HepG2 (cell line): ENCODE results near the gene CRTAC1. TPM values are rescaled to one million over a fixed set of nuclear protein-coding genes. Genes with fewer than 3 reads are reported as not detected.

Experiments used
- ATAC-seq: fragments of 200-7000 bp; cut with Tn5 transposase; 3 replicates; pipeline ENCODE4 v1.9.1; 2020; ENCODE audit warnings: mild to moderate bottlenecking, moderate library complexity
- BruUV-seq: library from RNA; stranded (reverse); fragments of 400-500 nt; replicated peaks from 2 replicates; lab custom pipeline; 2021; lab: Mats Ljungman, UMichigan
- CTCF ChIA-PET: fragments of 300-600 bp; formaldehyde crosslinking; extraction: SDS; loops from one replicate; lab custom pipeline; 2021; ENCODE audit warnings: low total read pairs, inconsistent platforms, low intra/inter-chr PET ratio; lab: Yijun Ruan, JAX
- POLR2A ChIA-PET: fragments of 350-600 bp; sonication (Branson Sonifier 250); formaldehyde crosslinking; loops from one replicate; lab custom pipeline; 2020; ENCODE audit warnings: antibody characterized with exemption, inconsistent platforms; lab: Yijun Ruan, JAX
- DNase-seq: peaks from one replicate; pipeline ENCODE4 v3.0.0-alpha.2; 2015; ENCODE audit warnings: low spot score
- FAIRE-seq: peaks from 3 replicates; lab custom pipeline; 2011; peaks lifted over from hg19 to GRCh38; lab: Jason Lieb, UNC
- H2AFZ ChIP-seq: one replicate; pipeline ENCODE4 v1.6.1; 2011; ENCODE audit warnings: low read length, inconsistent platforms
- H3K27ac ChIP-seq: fragments of 300-600 bp; 3 replicates; pipeline ENCODE4 v1.8.0; 2011; ENCODE audit warnings: mixed run types, mild to moderate bottlenecking, mixed read lengths, low read length, inconsistent platforms; ENCODE audit not compliant: insufficient read depth; ENCODE audit errors: extremely low read length
- H3K27me3 ChIP-seq, 2 experiments: fragments of 200-600 bp in 1 of 2; 2 replicates in 1 of 2; 3 replicates in 1 of 2; pipeline versions ENCODE4 v1.6.0 to v1.8.0; 2011; ENCODE audit warnings: low read length in 2 of 2, mild to moderate bottlenecking in 2 of 2, moderate library complexity in 2 of 2, inconsistent platforms in 1 of 2; ENCODE audit not compliant: insufficient read depth in 2 of 2, control insufficient read depth in 1 of 2
- H3K36me3 ChIP-seq, 2 experiments: fragments of 200-600 bp in 1 of 2; replicated peaks in 1 of 2; 2 replicates in 1 of 2; 3 replicates in 1 of 2; pipeline versions ENCODE4 v1.5.1 to v1.8.0; 2011; ENCODE audit warnings: low read length in 2 of 2, inconsistent platforms in 1 of 2; ENCODE audit not compliant: insufficient read depth in 2 of 2, control insufficient read depth in 1 of 2
- H3K4me1 ChIP-seq: 2 replicates; pipeline ENCODE4 v1.5.1; 2012; ENCODE audit warnings: low read length, inconsistent platforms; ENCODE audit not compliant: insufficient read depth
- H3K4me2 ChIP-seq: 2 replicates; pipeline ENCODE4 v1.6.0; 2011; ENCODE audit warnings: low read depth, low read length, inconsistent platforms
- H3K4me3 ChIP-seq, 3 experiments: fragments of 200-600 bp in 1 of 3; sonication (generic), shearing (Covaris generic) in 1 of 3; replicated peaks in 1 of 3; 2 replicates each; pipeline ENCODE4 v1.5.1; 2011 to 2016; ENCODE audit warnings: low read length in 3 of 3, inconsistent platforms in 2 of 3, low read depth in 2 of 3, mild to moderate bottlenecking in 2 of 3, control low read depth in 1 of 3, mixed read lengths in 1 of 3; ENCODE audit not compliant: insufficient read depth in 1 of 3
- H3K79me2 ChIP-seq: one replicate; pipeline ENCODE4 v1.6.1; 2011; ENCODE audit warnings: low read length, inconsistent platforms; ENCODE audit not compliant: insufficient read depth
- H3K9ac ChIP-seq: 2 replicates; pipeline ENCODE4 v1.6.0; 2011; ENCODE audit warnings: mild to moderate bottlenecking, low read depth, low read length, inconsistent platforms; ENCODE audit not compliant: insufficient read depth
- H3K9me3 ChIP-seq: 2 replicates; pipeline ENCODE4 v1.5.1; 2012; ENCODE audit warnings: mild to moderate bottlenecking, low read length
- H4K20me1 ChIP-seq: 2 replicates; pipeline ENCODE4 v1.6.0; 2011; ENCODE audit warnings: inconsistent platforms, mild to moderate bottlenecking, low read length, moderate library complexity; ENCODE audit not compliant: insufficient read depth
- ASH2L ChIP-seq: fragments of 300-600, 200-600 bp; sonication (generic); IDR thresholded peaks from 2 replicates; pipeline ENCODE4 v1.7.0; 2017; ENCODE audit warnings: low read depth, mild to moderate bottlenecking, moderate library complexity, mixed read lengths, low read length; ENCODE audit not compliant: insufficient read length
- EZH2 ChIP-seq: conservative IDR thresholded peaks from 2 replicates; pipeline ENCODE4 v1.6.1; 2012; ENCODE audit warnings: mild to moderate bottlenecking, low read depth, low read length, moderate library complexity
- HNRNPUL1 ChIP-seq: fragments of 200-400 bp; formaldehyde crosslinking; IDR thresholded peaks from 2 replicates; pipeline ENCODE4 v1.6.1; 2017; ENCODE audit warnings: low read depth, mild to moderate bottlenecking, low read length, moderate library complexity
- NFE2L1 ChIP-seq: sonication (generic); formaldehyde crosslinking; IDR thresholded peaks from 2 replicates; pipeline ENCODE4 v1.4.0; 2020; ENCODE audit warnings: missing genetic modification reagents, mild to moderate bottlenecking, borderline replicate concordance
- NRL ChIP-seq: sonication (generic); formaldehyde crosslinking; IDR thresholded peaks from 2 replicates; pipeline ENCODE4 v1.5.0; 2020; ENCODE audit warnings: missing genetic modification reagents, mild to moderate bottlenecking, moderate library complexity, borderline replicate concordance
- TARDBP ChIP-seq: sonication (generic); formaldehyde crosslinking; IDR thresholded peaks from 2 replicates; pipeline ENCODE4 v1.8.0; 2022; ENCODE audit warnings: mild to moderate bottlenecking, missing genetic modification reagents
- ZBTB20 ChIP-seq: sonication (generic); formaldehyde crosslinking; IDR thresholded peaks from 2 replicates; pipeline ENCODE4 v1.8.1; 2023; ENCODE audit warnings: missing genetic modification reagents, low read depth, mild to moderate bottlenecking, borderline replicate concordance
- ZMYM2 ChIP-seq: sonication (generic); formaldehyde crosslinking; IDR thresholded peaks from 2 replicates; pipeline ENCODE4 v1.8.0; 2022; ENCODE audit warnings: mild to moderate bottlenecking, missing genetic modification reagents
- ZNF136 ChIP-seq: sonication (generic); formaldehyde crosslinking; IDR thresholded peaks from 2 replicates; pipeline ENCODE4 v1.8.1; 2022; ENCODE audit warnings: low read depth, mild to moderate bottlenecking, moderate library complexity, missing genetic modification reagents
- ZNF382 ChIP-seq: sonication (generic); formaldehyde crosslinking; IDR thresholded peaks from 2 replicates; pipeline ENCODE4 v1.5.0; 2020; ENCODE audit warnings: missing genetic modification reagents, mild to moderate bottlenecking, borderline replicate concordance
- ZNF747 ChIP-seq: sonication (generic); formaldehyde crosslinking; IDR thresholded peaks from 2 replicates; pipeline ENCODE4 v1.8.1; 2023; ENCODE audit warnings: missing genetic modification reagents, mild to moderate bottlenecking, borderline replicate concordance
- ZNF768 ChIP-seq: sonication (generic); formaldehyde crosslinking; IDR thresholded peaks from 2 replicates; pipeline ENCODE4 v1.4.0; 2020; ENCODE audit warnings: missing genetic modification reagents
- WGBS: methylation state at CpG from one replicate; pipeline ENCODE4 v1.1.6; 2017; ENCODE audit warnings: low lambda C conversion rate; 5-methylcytosine and 5-hydroxymethylcytosine counted together
- in situ Hi-C: cut with HindIII; loops from 2 replicates; pipeline ENCODE4 v1.10.0; 2017; ENCODE audit warnings: low pct_unique_long_range_greater_than_20kb; ENCODE audit not compliant: extremely low pct_ligation_motif_present
- intact Hi-C: fragments of 100-400 bp; cut with micrococcal nuclease; formaldehyde crosslinking; loops from one replicate; pipeline ENCODE4 v1.10.0; 2022; ENCODE audit not compliant: unreplicated experiment
- polyA plus RNA-seq, 8 experiments: library from polyadenylated mRNA; depleted of rRNA in 3 of 8; stranded (reverse) in 7 of 8; unstranded in 1 of 8; fragments of >200 nt; fragmentation: Illumina TruSeq in 4 of 8; extraction: Trizol in 4 of 8; gene quantifications; 2 replicates each; pipeline versions ENCODE4 v1.2.1 to v1.2.3, GENCODE V29; 2011 to 2016; ENCODE audit warnings: low read depth in 4 of 8, missing spikeins in 1 of 8, mixed read lengths in 1 of 8; ENCODE audit not compliant: insufficient read depth in 1 of 8
- total RNA-seq, 5 experiments: library from RNA; depleted of rRNA; stranded (reverse); fragments of >200 nt; fragmentation: Illumina TruSeq; extraction: Trizol; gene quantifications; 2 replicates each; pipeline ENCODE4 v1.2.3, GENCODE V29; 2016; ENCODE audit warnings: low read depth in 1 of 5
- TF ChIP-seq, protein P1 (sequence below): sonication (generic); formaldehyde crosslinking; IDR thresholded peaks from 2 replicates; pipeline ENCODE4 v1.5.1; 2020; ENCODE audit warnings: missing genetic modification reagents, mild to moderate bottlenecking, borderline replicate concordance
- TF ChIP-seq, protein P2 (sequence below): sonication (generic); formaldehyde crosslinking; IDR thresholded peaks from 2 replicates; pipeline ENCODE4 v1.4.0; 2020; ENCODE audit warnings: low read depth, mild to moderate bottlenecking, missing genetic modification reagents

The CRTAC1 gene
- total and polyA plus RNA-seq, 2 of the 13 experiments (the other 11 are each of a cell fraction or from before 2014, with no cell fraction given), result not detected

DNA sequence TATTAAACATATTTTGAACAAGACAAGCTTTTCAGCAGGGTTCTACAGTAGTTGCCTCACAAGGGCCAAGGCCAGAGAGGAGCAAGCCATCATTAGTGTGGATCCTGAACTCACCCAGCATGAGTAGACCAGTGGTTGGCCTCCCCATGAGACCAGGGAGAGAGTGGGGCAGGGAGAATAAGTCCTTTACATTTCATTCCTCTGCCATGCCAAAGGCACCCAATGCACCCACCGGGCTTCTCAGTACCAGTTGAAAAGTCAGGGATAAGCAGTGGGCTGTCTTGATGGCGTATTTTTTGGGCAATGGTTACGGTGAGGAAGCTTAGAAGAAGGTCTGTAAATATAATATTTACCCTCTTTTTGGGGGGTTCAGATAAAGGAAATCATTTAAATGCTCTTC is 16.6 kb downstream of the CRTAC1 start (continued):
- TF ChIP-seq, protein P1, sequence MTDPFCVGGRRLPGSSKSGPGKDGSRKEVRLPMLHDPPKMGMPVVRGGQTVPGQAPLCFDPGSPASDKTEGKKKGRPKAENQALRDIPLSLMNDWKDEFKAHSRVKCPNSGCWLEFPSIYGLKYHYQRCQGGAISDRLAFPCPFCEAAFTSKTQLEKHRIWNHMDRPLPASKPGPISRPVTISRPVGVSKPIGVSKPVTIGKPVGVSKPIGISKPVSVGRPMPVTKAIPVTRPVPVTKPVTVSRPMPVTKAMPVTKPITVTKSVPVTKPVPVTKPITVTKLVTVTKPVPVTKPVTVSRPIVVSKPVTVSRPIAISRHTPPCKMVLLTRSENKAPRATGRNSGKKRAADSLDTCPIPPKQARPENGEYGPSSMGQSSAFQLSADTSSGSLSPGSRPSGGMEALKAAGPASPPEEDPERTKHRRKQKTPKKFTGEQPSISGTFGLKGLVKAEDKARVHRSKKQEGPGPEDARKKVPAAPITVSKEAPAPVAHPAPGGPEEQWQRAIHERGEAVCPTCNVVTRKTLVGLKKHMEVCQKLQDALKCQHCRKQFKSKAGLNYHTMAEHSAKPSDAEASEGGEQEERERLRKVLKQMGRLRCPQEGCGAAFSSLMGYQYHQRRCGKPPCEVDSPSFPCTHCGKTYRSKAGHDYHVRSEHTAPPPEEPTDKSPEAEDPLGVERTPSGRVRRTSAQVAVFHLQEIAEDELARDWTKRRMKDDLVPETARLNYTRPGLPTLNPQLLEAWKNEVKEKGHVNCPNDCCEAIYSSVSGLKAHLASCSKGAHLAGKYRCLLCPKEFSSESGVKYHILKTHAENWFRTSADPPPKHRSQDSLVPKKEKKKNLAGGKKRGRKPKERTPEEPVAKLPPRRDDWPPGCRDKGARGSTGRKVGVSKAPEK (CRISPR knock-in tag), result no peak
- TF ChIP-seq ZBTB20 (no peak), ASH2L (no peak)
- TF ChIP-seq, protein P2, sequence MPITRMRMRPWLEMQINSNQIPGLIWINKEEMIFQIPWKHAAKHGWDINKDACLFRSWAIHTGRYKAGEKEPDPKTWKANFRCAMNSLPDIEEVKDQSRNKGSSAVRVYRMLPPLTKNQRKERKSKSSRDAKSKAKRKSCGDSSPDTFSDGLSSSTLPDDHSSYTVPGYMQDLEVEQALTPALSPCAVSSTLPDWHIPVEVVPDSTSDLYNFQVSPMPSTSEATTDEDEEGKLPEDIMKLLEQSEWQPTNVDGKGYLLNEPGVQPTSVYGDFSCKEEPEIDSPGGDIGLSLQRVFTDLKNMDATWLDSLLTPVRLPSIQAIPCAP (CRISPR knock-in tag), result no peak

DNA sequence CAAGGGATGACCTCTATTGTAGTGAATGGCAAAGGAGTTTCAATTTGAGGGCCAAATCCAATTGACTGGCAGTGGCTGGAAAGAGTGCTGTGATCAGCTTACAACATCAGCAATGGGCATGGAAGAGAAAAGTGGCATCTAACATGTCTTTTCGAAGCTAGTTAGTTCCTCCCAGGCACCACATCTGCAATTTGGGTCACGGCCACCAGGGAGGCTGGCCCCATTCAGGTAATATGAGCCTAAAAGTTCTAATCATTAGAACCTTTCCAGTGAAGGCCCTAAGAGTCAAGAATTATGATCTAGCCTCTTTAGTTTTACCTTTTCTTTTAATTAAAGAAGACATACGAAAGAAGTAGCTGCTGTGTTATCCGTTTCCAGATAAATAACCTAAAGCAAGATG is 17.3 kb downstream of the CRTAC1 start:
- H4K20me1 ChIP-seq, result no peaks in the 10 kb centered on the region
- no peak overlapping the region for H2AFZ ChIP-seq
- no peak overlapping the region for H3K4me3 ChIP-seq
- FAIRE-seq (no peak), DNase-seq (no peak), ATAC-seq (no peak)
- BruUV-seq, result no TSS peak
- no peaks in the 10 kb centered on the region for H3K79me2 ChIP-seq
- peaks cover 0 to 36% of the 10 kb centered on the region in 2 experiments; a peak in 3 of 5 replicates for H3K27me3 ChIP-seq
- ChIA-PET CTCF (no interaction called here), POLR2A (no interaction called here)
- 7% methylated on average over 4 of the region's 4 CpGs for WGBS
- no peak overlapping the region for H3K27ac ChIP-seq
- no peaks in the 10 kb centered on the region for H3K36me3 ChIP-seq
- intact Hi-C loops, result no loop called here
- no peaks in the 10 kb centered on the region for H3K9me3 ChIP-seq
- no peak overlapping the region for H3K9ac ChIP-seq
- H3K4me2 ChIP-seq, result no peak overlapping the region
- in situ Hi-C loops, result no loop called here
- TF ChIP-seq ZNF136 (CRISPR knock-in tag) (no peak), ZNF768 (no peak), EZH2 (no peak), TARDBP (no peak), ZNF747 (CRISPR knock-in tag) (no peak), HNRNPUL1 (no peak), ZNF382 (CRISPR knock-in tag) (no peak), NFE2L1 (CRISPR knock-in tag) (no peak), NRL (CRISPR knock-in tag) (no peak), ZMYM2 (no peak)
- TF ChIP-seq, all 625 proteins: peak for 0
- no peaks in the 10 kb centered on the region for H3K4me1 ChIP-seq
